HepG2 (cell line): ENCODE results near the gene PFDN1.

ENCODE experiments used
- GATAD2A ChIP-seq: IDR thresholded peaks from 2 replicates; pipeline ENCODE4 v1.6.1; 2016
- RXRA ChIP-seq: sonication (generic); formaldehyde crosslinking; IDR thresholded peaks from 2 replicates; pipeline ENCODE4 v1.5.1; 2020; ENCODE audit warnings: missing genetic modification reagents
- TF ChIP-seq, protein P1 (sequence below): sonication (generic); formaldehyde crosslinking; IDR thresholded peaks from 2 replicates; pipeline ENCODE4 v1.5.0; 2020; ENCODE audit warnings: mild to moderate bottlenecking, missing genetic modification reagents, moderate library complexity
- TF ChIP-seq, protein P2 (sequence below): sonication (generic); formaldehyde crosslinking; IDR thresholded peaks from 2 replicates; pipeline ENCODE4 v1.8.0; 2022; ENCODE audit warnings: mild to moderate bottlenecking, missing genetic modification reagents, moderate library complexity
- TF ChIP-seq, protein P3 (sequence below): sonication (generic); formaldehyde crosslinking; IDR thresholded peaks from 2 replicates; pipeline ENCODE4 v1.4.0; 2020; ENCODE audit warnings: mild to moderate bottlenecking, missing genetic modification reagents, borderline replicate concordance

DNA sequence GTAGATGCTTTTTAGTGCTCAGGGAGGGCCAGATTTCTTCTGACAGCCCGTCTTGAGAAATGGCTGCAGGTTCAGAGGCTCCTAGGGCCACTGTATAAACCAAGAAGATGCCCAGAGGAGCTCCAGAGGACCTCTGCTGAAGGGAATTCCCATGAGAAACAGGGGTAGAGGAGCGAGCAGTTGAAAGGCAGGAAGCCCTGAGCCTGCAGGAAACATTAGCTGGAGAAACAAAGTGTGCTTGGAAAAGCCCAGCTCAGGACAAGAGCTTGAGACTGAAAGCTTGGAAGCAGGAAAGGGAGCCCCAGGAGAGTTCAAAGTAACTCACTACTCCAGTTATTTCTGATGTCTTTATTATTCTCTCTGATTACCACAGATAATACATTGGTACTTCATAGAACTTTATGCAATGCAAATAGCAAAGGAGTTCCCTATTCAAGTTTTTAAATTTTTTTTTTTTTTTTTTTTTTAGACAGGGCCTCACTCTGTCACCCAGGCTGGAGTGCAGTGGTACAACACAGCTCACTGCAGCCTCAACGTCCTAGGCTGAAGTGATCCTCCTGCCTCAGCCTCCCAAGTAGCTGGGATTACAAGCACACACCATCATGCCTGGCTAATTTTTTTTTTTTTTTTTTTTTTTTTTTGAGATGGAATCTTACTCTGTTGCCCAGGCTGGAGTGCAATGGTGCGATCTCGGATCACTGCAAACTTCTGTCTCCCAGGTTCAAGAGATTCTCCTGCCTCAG is 27.0 kb upstream of the PFDN1 start:
- TF ChIP-seq, protein P1, sequence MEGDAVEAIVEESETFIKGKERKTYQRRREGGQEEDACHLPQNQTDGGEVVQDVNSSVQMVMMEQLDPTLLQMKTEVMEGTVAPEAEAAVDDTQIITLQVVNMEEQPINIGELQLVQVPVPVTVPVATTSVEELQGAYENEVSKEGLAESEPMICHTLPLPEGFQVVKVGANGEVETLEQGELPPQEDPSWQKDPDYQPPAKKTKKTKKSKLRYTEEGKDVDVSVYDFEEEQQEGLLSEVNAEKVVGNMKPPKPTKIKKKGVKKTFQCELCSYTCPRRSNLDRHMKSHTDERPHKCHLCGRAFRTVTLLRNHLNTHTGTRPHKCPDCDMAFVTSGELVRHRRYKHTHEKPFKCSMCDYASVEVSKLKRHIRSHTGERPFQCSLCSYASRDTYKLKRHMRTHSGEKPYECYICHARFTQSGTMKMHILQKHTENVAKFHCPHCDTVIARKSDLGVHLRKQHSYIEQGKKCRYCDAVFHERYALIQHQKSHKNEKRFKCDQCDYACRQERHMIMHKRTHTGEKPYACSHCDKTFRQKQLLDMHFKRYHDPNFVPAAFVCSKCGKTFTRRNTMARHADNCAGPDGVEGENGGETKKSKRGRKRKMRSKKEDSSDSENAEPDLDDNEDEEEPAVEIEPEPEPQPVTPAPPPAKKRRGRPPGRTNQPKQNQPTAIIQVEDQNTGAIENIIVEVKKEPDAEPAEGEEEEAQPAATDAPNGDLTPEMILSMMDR (CRISPR knock-in tag), result no peak
- TF ChIP-seq, protein P2, sequence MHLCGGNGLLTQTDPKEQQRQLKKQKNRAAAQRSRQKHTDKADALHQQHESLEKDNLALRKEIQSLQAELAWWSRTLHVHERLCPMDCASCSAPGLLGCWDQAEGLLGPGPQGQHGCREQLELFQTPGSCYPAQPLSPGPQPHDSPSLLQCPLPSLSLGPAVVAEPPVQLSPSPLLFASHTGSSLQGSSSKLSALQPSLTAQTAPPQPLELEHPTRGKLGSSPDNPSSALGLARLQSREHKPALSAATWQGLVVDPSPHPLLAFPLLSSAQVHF (CRISPR knock-in tag), result no peak
- no peak for TF ChIP-seq RXRA (CRISPR knock-in tag)
- TF ChIP-seq GATAD2A (CRISPR knock-in tag), result no peak
- TF ChIP-seq, protein P3, sequence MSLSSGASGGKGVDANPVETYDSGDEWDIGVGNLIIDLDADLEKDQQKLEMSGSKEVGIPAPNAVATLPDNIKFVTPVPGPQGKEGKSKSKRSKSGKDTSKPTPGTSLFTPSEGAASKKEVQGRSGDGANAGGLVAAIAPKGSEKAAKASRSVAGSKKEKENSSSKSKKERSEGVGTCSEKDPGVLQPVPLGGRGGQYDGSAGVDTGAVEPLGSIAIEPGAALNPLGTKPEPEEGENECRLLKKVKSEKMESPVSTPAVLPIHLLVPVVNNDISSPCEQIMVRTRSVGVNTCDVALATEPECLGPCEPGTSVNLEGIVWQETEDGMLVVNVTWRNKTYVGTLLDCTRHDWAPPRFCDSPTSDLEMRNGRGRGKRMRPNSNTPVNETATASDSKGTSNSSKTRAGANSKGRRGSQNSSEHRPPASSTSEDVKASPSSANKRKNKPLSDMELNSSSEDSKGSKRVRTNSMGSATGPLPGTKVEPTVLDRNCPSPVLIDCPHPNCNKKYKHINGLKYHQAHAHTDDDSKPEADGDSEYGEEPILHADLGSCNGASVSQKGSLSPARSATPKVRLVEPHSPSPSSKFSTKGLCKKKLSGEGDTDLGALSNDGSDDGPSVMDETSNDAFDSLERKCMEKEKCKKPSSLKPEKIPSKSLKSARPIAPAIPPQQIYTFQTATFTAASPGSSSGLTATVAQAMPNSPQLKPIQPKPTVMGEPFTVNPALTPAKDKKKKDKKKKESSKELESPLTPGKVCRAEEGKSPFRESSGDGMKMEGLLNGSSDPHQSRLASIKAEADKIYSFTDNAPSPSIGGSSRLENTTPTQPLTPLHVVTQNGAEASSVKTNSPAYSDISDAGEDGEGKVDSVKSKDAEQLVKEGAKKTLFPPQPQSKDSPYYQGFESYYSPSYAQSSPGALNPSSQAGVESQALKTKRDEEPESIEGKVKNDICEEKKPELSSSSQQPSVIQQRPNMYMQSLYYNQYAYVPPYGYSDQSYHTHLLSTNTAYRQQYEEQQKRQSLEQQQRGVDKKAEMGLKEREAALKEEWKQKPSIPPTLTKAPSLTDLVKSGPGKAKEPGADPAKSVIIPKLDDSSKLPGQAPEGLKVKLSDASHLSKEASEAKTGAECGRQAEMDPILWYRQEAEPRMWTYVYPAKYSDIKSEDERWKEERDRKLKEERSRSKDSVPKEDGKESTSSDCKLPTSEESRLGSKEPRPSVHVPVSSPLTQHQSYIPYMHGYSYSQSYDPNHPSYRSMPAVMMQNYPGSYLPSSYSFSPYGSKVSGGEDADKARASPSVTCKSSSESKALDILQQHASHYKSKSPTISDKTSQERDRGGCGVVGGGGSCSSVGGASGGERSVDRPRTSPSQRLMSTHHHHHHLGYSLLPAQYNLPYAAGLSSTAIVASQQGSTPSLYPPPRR (CRISPR knock-in tag), result no peak
